K562 (cell line): ENCODE measurements around the gene NMT1. TPM values are rescaled to one million over a fixed set of nuclear protein-coding genes. Genes with fewer than 3 reads are reported as not detected.

ENCODE experiments used
- ARID2 ChIP-seq: fragments of 450-650 bp; IDR thresholded peaks from 2 replicates; pipeline ENCODE4 v1.6.1; 2017; ENCODE audit warnings: antibody characterized with exemption, mild to moderate bottlenecking
- TAF1 ChIP-seq: IDR thresholded peaks from 2 replicates; pipeline ENCODE4 v1.6.1; 2011; ENCODE audit warnings: mild to moderate bottlenecking, low read length, moderate library complexity; ENCODE audit not compliant: insufficient read depth, control insufficient read depth, severe bottlenecking; ENCODE audit errors: extremely low read depth
- ZBTB5 ChIP-seq: fragments of 450-650 bp; IDR thresholded peaks from 2 replicates; pipeline ENCODE4 v1.6.1; 2017; ENCODE audit warnings: antibody characterized with exemption
- polyA plus RNA-seq, 8 experiments: library from polyadenylated mRNA; depleted of rRNA in 4 of 8; stranded (reverse) in 5 of 8; unstranded in 3 of 8; fragments of >200 nt; fragmentation: Nextera tagmentation in 2 of 8; fragmentation: Illumina TruSeq in 1 of 8; extraction: Ambion mirVana in 2 of 8; extraction: Trizol in 1 of 8; gene quantifications; 2 replicates each; pipeline versions ENCODE4 v1.2.1 to v1.2.3, GENCODE V29; 2011 to 2014; ENCODE audit warnings: inconsistent platforms in 1 of 8, missing spikeins in 1 of 8
- total RNA-seq, 7 experiments: library from RNA; depleted of rRNA in 6 of 7; stranded (reverse); fragments of >200 nt in 6 of 7; fragmentation: Illumina TruSeq in 2 of 7; extraction: Trizol in 2 of 7; gene quantifications; 2 replicates each; pipeline versions ENCODE4 v1.2.1 to v1.2.3, GENCODE V29; 2011 to 2021; ENCODE audit warnings: low replicate concordance in 1 of 7
- TF ChIP-seq, protein P1 (sequence below), 2 experiments: fragments of 450-650 bp; IDR thresholded peaks; 2 replicates each; pipeline ENCODE4 v1.6.1; 2016; ENCODE audit warnings: mild to moderate bottlenecking in 2 of 2, borderline replicate concordance in 1 of 2, low read depth in 1 of 2, moderate library complexity in 1 of 2
- TF ChIP-seq, protein P2 (sequence below): sonication (generic); formaldehyde crosslinking; IDR thresholded peaks from 2 replicates; pipeline ENCODE4 v1.8.0; 2023; ENCODE audit warnings: mild to moderate bottlenecking, missing genetic modification reagents
- TF ChIP-seq, protein P3 (sequence below): sonication (generic); formaldehyde crosslinking; IDR thresholded peaks from 2 replicates; pipeline ENCODE4 v1.8.1; 2023; ENCODE audit warnings: mild to moderate bottlenecking, missing genetic modification reagents
- TF ChIP-seq, protein P4 (sequence below): sonication (generic); formaldehyde crosslinking; IDR thresholded peaks from 2 replicates; pipeline ENCODE4 v1.8.0; 2023; ENCODE audit warnings: mild to moderate bottlenecking, missing genetic modification reagents

Gene NMT1
- total and polyA plus RNA-seq, 9 of the 15 experiments (the other 6 are each of a cell fraction or from before 2014, with no cell fraction given), result 86.7 to 569 (median 213) TPM

DNA sequence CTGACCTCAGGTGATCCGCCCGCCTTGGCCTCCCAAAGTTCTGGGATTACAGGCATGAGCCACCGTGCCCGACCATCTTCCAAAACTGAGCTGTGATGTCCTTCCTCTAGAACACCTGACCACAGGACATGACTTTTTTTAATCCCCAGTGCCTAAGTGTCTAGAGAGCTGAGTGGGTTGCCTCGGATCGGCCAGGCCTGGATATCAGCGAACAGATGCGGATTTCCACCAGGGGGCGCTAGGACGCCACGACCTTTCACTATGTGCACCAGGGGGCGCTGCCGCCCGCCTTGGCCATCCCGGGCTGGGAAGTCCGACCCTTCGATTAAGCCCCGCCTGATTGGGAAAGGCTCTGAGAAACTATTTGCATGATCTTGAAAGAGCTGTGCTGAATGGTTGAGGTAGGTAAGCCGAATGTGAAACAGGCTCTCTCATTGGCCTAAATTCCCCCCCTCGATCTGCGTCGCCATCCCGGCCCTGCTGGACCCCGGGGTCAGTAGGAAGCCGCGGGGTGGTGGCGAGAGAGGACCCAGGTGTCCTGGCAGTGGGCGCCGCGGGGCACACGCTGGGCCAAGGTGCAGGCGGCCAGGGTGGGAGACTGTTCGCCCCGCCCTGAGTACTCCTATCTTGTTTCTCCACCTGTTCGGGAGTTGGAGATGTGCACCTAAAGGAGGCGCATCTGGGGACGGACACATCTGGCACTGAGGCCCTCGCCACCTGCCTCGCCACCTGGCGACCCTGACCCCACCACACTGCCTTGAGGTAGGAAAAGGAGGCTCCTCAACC, 74.3 kb downstream of the NMT1 start, which contains the start of gene ACBD4 (continued):
- TF ChIP-seq, protein P1, sequence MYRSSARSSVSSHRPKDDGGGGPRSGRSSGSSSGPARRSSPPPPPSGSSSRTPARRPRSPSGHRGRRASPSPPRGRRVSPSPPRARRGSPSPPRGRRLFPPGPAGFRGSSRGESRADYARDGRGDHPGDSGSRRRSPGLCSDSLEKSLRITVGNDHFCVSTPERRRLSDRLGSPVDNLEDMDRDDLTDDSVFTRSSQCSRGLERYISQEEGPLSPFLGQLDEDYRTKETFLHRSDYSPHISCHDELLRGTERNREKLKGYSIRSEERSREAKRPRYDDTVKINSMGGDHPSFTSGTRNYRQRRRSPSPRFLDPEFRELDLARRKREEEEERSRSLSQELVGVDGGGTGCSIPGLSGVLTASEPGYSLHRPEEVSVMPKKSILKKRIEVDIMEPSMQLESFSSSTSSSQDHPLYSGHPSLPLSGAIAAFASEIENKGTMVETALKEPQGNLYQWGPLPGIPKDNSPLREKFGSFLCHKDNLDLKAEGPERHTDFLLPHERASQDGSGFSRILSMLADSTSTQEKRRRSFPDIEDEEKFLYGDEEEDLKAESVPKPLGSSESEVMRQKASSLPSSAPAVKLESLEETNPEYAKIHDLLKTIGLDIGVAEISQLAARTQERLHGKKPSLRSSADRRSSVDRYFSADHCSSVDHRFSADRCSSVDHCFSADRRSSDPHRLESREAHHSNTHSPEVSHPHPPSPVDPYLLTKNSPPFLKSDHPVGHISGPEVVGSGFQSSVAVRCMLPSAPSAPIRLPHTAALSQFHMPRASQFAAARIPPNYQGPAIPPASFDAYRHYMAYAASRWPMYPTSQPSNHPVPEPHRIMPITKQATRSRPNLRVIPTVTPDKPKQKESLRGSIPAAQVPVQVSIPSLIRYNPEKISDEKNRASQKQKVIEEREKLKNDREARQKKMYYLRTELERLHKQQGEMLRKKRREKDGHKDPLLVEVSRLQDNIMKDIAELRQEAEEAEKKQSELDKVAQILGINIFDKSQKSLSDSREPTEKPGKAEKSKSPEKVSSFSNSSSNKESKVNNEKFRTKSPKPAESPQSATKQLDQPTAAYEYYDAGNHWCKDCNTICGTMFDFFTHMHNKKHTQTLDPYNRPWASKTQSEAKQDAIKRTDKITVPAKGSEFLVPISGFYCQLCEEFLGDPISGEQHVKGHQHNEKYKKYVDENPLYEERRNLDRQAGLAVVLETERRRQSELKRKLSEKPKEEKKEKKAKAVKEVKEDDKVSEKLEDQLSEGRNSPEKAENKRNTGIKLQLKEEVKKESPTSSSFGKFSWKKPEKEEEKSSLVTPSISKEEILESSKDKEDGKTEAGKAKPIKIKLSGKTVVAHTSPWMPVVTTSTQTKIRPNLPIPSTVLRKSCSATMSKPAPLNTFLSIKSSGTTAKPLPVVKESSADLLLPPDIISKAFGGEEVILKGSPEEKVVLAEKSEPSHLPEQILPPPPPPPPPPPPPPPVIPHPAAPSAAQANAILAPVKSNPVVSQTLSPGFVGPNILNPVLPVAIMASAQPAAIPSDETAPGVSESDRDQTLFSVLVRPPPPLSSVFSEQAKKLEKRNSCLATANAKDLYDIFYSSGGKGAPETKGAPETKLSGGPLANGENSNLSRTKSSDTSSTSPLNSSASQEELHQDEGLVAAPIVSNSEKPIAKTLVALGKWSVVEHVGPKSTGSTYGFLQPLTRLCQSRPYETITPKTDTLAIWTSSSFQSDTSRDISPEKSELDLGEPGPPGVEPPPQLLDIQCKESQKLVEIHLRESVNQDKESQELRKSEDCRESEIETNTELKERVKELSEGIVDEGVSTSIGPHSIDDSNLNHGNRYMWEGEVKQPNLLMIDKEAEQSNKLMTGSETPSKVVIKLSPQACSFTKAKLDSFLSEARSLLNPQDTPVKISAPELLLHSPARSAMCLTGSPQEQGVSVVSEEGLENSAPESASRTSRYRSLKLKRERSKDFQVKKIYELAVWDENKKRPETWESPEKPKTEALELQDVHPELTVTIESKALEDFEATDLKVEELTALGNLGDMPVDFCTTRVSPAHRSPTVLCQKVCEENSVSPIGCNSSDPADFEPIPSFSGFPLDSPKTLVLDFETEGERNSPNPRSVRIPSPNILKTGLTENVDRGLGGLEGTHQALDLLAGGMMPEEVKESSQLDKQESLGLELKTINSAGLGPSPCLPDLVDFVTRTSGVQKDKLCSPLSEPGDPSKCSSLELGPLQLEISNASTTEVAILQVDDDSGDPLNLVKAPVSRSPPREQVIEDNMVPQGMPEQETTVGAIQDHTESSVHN (IDR thresholded peaks at IDR 0.05; ENCODE audit: borderline replicate concordance in 1 of 2, low read depth in 1 of 2), result no peak
- TF ChIP-seq, protein P2, sequence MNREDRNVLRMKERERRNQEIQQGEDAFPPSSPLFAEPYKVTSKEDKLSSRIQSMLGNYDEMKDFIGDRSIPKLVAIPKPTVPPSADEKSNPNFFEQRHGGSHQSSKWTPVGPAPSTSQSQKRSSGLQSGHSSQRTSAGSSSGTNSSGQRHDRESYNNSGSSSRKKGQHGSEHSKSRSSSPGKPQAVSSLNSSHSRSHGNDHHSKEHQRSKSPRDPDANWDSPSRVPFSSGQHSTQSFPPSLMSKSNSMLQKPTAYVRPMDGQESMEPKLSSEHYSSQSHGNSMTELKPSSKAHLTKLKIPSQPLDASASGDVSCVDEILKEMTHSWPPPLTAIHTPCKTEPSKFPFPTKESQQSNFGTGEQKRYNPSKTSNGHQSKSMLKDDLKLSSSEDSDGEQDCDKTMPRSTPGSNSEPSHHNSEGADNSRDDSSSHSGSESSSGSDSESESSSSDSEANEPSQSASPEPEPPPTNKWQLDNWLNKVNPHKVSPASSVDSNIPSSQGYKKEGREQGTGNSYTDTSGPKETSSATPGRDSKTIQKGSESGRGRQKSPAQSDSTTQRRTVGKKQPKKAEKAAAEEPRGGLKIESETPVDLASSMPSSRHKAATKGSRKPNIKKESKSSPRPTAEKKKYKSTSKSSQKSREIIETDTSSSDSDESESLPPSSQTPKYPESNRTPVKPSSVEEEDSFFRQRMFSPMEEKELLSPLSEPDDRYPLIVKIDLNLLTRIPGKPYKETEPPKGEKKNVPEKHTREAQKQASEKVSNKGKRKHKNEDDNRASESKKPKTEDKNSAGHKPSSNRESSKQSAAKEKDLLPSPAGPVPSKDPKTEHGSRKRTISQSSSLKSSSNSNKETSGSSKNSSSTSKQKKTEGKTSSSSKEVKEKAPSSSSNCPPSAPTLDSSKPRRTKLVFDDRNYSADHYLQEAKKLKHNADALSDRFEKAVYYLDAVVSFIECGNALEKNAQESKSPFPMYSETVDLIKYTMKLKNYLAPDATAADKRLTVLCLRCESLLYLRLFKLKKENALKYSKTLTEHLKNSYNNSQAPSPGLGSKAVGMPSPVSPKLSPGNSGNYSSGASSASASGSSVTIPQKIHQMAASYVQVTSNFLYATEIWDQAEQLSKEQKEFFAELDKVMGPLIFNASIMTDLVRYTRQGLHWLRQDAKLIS (CRISPR knock-in tag), result 0 out of 2 replicates have a peak, but pooled peaks have one; percentile 35
- TF ChIP-seq ARID2, result peak; percentile 98; the same call in 1 of the 2 replicates
- TF ChIP-seq TAF1, result no peak
- TF ChIP-seq ZBTB5, result no peak
- TF ChIP-seq, protein P3, sequence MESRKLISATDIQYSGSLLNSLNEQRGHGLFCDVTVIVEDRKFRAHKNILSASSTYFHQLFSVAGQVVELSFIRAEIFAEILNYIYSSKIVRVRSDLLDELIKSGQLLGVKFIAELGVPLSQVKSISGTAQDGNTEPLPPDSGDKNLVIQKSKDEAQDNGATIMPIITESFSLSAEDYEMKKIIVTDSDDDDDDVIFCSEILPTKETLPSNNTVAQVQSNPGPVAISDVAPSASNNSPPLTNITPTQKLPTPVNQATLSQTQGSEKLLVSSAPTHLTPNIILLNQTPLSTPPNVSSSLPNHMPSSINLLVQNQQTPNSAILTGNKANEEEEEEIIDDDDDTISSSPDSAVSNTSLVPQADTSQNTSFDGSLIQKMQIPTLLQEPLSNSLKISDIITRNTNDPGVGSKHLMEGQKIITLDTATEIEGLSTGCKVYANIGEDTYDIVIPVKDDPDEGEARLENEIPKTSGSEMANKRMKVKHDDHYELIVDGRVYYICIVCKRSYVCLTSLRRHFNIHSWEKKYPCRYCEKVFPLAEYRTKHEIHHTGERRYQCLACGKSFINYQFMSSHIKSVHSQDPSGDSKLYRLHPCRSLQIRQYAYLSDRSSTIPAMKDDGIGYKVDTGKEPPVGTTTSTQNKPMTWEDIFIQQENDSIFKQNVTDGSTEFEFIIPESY, result peak; percentile 94
- TF ChIP-seq, protein P4, sequence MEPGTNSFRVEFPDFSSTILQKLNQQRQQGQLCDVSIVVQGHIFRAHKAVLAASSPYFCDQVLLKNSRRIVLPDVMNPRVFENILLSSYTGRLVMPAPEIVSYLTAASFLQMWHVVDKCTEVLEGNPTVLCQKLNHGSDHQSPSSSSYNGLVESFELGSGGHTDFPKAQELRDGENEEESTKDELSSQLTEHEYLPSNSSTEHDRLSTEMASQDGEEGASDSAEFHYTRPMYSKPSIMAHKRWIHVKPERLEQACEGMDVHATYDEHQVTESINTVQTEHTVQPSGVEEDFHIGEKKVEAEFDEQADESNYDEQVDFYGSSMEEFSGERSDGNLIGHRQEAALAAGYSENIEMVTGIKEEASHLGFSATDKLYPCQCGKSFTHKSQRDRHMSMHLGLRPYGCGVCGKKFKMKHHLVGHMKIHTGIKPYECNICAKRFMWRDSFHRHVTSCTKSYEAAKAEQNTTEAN, result no peak; the same call in 1 of the 2 replicates
